ENCODE results near the gene MKRN1.

DNA sequence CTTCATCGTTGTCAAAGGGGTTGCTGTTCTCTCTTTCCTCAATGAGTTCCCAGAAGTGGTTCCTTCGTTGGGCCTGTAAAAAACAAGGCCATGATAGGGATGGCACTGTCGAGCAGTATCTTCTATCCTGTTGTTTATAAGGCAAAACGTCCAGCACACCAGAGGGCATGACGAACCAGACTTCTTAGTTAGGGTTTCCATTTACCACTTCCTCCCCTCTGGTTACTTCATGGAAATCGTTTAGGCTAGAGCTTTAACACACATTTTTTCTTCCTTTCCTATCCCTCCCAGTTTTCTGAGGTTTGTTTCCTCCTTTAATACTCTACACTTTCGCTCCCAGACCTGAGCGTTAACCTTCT, 24.7 kb downstream of the MKRN1 start:
- TF ChIP-seq, protein P1, sequence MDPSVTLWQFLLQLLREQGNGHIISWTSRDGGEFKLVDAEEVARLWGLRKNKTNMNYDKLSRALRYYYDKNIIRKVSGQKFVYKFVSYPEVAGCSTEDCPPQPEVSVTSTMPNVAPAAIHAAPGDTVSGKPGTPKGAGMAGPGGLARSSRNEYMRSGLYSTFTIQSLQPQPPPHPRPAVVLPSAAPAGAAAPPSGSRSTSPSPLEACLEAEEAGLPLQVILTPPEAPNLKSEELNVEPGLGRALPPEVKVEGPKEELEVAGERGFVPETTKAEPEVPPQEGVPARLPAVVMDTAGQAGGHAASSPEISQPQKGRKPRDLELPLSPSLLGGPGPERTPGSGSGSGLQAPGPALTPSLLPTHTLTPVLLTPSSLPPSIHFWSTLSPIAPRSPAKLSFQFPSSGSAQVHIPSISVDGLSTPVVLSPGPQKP (IDR thresholded peaks at IDR 0.05; ENCODE audit: borderline replicate concordance, low read depth, low read length), result no peak
- TF ChIP-seq POLR2A (IDR thresholded peaks at IDR 0.05; ENCODE audit: low read depth, low read length), result no peak
- TF ChIP-seq, protein P2, sequence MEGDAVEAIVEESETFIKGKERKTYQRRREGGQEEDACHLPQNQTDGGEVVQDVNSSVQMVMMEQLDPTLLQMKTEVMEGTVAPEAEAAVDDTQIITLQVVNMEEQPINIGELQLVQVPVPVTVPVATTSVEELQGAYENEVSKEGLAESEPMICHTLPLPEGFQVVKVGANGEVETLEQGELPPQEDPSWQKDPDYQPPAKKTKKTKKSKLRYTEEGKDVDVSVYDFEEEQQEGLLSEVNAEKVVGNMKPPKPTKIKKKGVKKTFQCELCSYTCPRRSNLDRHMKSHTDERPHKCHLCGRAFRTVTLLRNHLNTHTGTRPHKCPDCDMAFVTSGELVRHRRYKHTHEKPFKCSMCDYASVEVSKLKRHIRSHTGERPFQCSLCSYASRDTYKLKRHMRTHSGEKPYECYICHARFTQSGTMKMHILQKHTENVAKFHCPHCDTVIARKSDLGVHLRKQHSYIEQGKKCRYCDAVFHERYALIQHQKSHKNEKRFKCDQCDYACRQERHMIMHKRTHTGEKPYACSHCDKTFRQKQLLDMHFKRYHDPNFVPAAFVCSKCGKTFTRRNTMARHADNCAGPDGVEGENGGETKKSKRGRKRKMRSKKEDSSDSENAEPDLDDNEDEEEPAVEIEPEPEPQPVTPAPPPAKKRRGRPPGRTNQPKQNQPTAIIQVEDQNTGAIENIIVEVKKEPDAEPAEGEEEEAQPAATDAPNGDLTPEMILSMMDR (conservative IDR thresholded peaks at IDR 0.05; ENCODE audit: low read depth, low read length), result no peak
- no peak for TF ChIP-seq MXI1 (IDR thresholded peaks at IDR 0.05; ENCODE audit: borderline replicate concordance, low read depth, low read length)
- no peak for TF ChIP-seq SMC3 (IDR thresholded peaks at IDR 0.05; ENCODE audit: low read depth, low read length)
- no peak for TF ChIP-seq CEBPB (IDR thresholded peaks at IDR 0.05; ENCODE audit: low read depth, low read length)
- TF ChIP-seq RFX5 (IDR thresholded peaks at IDR 0.05; ENCODE audit: low read depth, low read length), result no peak
- no peak for TF ChIP-seq NFE2L2 (IDR thresholded peaks at IDR 0.05; ENCODE audit: low read depth, low read length)
- TF ChIP-seq BHLHE40 (IDR thresholded peaks at IDR 0.05; ENCODE audit: low read depth, low read length), result no peak
- TF ChIP-seq MAFK (IDR thresholded peaks at IDR 0.05; ENCODE audit: low read depth, low read length), result no peak
- no peak for TF ChIP-seq RAD21 (IDR thresholded peaks at IDR 0.05; ENCODE audit: low read length)
- TF ChIP-seq, protein P3, sequence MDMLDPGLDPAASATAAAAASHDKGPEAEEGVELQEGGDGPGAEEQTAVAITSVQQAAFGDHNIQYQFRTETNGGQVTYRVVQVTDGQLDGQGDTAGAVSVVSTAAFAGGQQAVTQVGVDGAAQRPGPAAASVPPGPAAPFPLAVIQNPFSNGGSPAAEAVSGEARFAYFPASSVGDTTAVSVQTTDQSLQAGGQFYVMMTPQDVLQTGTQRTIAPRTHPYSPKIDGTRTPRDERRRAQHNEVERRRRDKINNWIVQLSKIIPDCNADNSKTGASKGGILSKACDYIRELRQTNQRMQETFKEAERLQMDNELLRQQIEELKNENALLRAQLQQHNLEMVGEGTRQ (IDR thresholded peaks at IDR 0.05; ENCODE audit: low read depth, low read length), result no peak
- no peak for TF ChIP-seq RCOR1 (IDR thresholded peaks at IDR 0.05; ENCODE audit: insufficient replicate concordance, low read length)

Data from IMR-90 (cell line).